Common myeloid progenitor, CD34-positive (primary cell): ENCODE measurements around the gene MAL.

Source experiments
- CTCF ChIA-PET: fragments of 350-600 bp; sonication (Branson Sonifier 250); formaldehyde crosslinking; loops from one replicate; lab custom pipeline; 2021; ENCODE audit warnings: antibody characterized with exemption; lab: Charles Lee
- POLR2A ChIA-PET: fragments of 350-600 bp; sonication (Branson Sonifier 250); formaldehyde crosslinking; loops from one replicate; lab custom pipeline; 2021; ENCODE audit warnings: antibody characterized with exemption; lab: Charles Lee
- DNase-seq, 3 donors: peaks; one replicate each; pipeline versions ENCODE4 v3.0.0 to v3.0.0-alpha.2; 2013
- H3K27ac ChIP-seq, 2 experiments: 1 replicate in 1 of 2; 2 replicates in 1 of 2; pipeline ENCODE4 v1.7.0; 2013; ENCODE audit warnings: inconsistent platforms in 2 of 2, low read length in 2 of 2, mild to moderate bottlenecking in 2 of 2, low read depth in 1 of 2, moderate library complexity in 1 of 2; ENCODE audit not compliant: severe bottlenecking in 2 of 2, insufficient read depth in 1 of 2, poor library complexity in 1 of 2
- H3K27me3 ChIP-seq, 5 experiments: replicated peaks in 2 of 5; 1 replicate in 3 of 5; 2 replicates in 2 of 5; pipeline versions ENCODE4 v1.6.1 to v1.7.0; 2013; ENCODE audit warnings: low read length in 4 of 5, mild to moderate bottlenecking in 2 of 5, moderate library complexity in 2 of 5, inconsistent platforms in 1 of 5; ENCODE audit not compliant: insufficient read depth in 5 of 5, control insufficient read depth in 4 of 5
- H3K36me3 ChIP-seq, 4 experiments: 1 replicate in 2 of 4; 2 replicates in 2 of 4; pipeline versions ENCODE4 v1.6.1 to v1.7.0; 2013; ENCODE audit warnings: low read length in 3 of 4, control low read depth in 1 of 4, mild to moderate bottlenecking in 1 of 4; ENCODE audit not compliant: control insufficient read depth in 4 of 4, insufficient read depth in 4 of 4
- H3K4me1 ChIP-seq, 4 experiments: 1 replicate in 3 of 4; 2 replicates in 1 of 4; pipeline versions ENCODE4 v1.6.1 to v1.7.1; 2013; ENCODE audit warnings: low read length in 3 of 4, mild to moderate bottlenecking in 3 of 4, control low read depth in 1 of 4, inconsistent platforms in 1 of 4, moderate library complexity in 1 of 4; ENCODE audit not compliant: control insufficient read depth in 4 of 4, insufficient read depth in 4 of 4; ENCODE audit errors: control extremely low read depth in 1 of 4
- H3K4me3 ChIP-seq, 7 experiments: 1 replicate in 4 of 7; 2 replicates in 3 of 7; pipeline versions ENCODE4 v1.5.1 to v1.7.0; 2013; ENCODE audit warnings: mild to moderate bottlenecking in 7 of 7, low read length in 6 of 7, moderate library complexity in 6 of 7, inconsistent platforms in 2 of 7, low read depth in 2 of 7, control low read depth in 1 of 7; ENCODE audit not compliant: insufficient read depth in 4 of 7, control insufficient read depth in 1 of 7; ENCODE audit errors: extremely low read depth in 1 of 7
- H3K9me3 ChIP-seq, 5 experiments: 1 replicate in 4 of 5; 2 replicates in 1 of 5; pipeline versions ENCODE4 v1.6.1 to v1.7.1; 2013; ENCODE audit warnings: low read length in 4 of 5, mild to moderate bottlenecking in 2 of 5, inconsistent platforms in 1 of 5, low read depth in 1 of 5, moderate library complexity in 1 of 5; ENCODE audit not compliant: control insufficient read depth in 4 of 5, insufficient read depth in 2 of 5; ENCODE audit errors: control extremely low read depth in 1 of 5
- WGBS: methylation state at CpG from one replicate; pipeline ENCODE4 v1.1.5; 2013; ENCODE audit not compliant: insufficient coverage; 5-methylcytosine and 5-hydroxymethylcytosine counted together

The MAL gene

GRCh38 chr2:95060446-95061118 lies 35.1 kb downstream of the MAL start:
- Histone ChIP-seq H3K27ac (no peak overlapping the region), H3K36me3 (no peaks in the 10 kb centered on the region), H3K4me1 (no peaks in the 10 kb centered on the region), H3K27me3 (peaks cover 0 to 8% (median 0%) of the 10 kb centered on the region in 5 experiments), H3K9me3 (no peaks in the 10 kb centered on the region), H3K4me3 (no peak overlapping the region)
- DNase-seq: no peak
- CTCF ChIA-PET: no interaction called here
- POLR2A ChIA-PET: no interaction called here
- WGBS: 99% methylated on average over 15 of the region's 17 CpGs

GRCh38 chr2:95061119-95061512 lies 35.6 kb downstream of the MAL start:
- Histone ChIP-seq H3K27ac (no peak overlapping the region), H3K4me1 (no peaks in the 10 kb centered on the region), H3K9me3 (no peaks in the 10 kb centered on the region), H3K36me3 (no peaks in the 10 kb centered on the region), H3K27me3 (peaks cover 0 to 2% (median 0%) of the 10 kb centered on the region in 5 experiments), H3K4me3 (no peak overlapping the region)
- ChIA-PET POLR2A (no interaction called here), CTCF (interaction anchor here (3.8 kb wide), 1 partner anchor 15 kb away, joined by 21 read pairs; no protein-coding TSS in a partner anchor)
- 83% methylated on average over 1 of the region's 1 CpG for WGBS
- DNase-seq: no peak

GRCh38 chr2:95061601-95062183 lies 36.2 kb downstream of the MAL start:
- no peaks in the 10 kb centered on the region for H3K36me3 ChIP-seq
- 78% methylated on average over 10 of the region's 11 CpGs for WGBS
- H3K4me3 ChIP-seq: no peak overlapping the region
- H3K27ac ChIP-seq: no peak overlapping the region
- CTCF ChIA-PET: interaction anchor here (1.5 to 3.8 kb wide), 2 partner anchors 14 to 18 kb away, joined by 4 to 21 read pairs; no protein-coding TSS in a partner anchor
- H3K9me3 ChIP-seq: no peaks in the 10 kb centered on the region
- POLR2A ChIA-PET: no interaction called here
- H3K27me3 ChIP-seq: no peaks in the 10 kb centered on the region
- no peaks in the 10 kb centered on the region for H3K4me1 ChIP-seq
- no peak for DNase-seq

GRCh38 chr2:95062242-95063085 lies 37.0 kb downstream of the MAL start:
- Histone ChIP-seq H3K4me1 (no peaks in the 10 kb centered on the region), H3K27ac (no peak overlapping the region), H3K36me3 (no peaks in the 10 kb centered on the region), H3K9me3 (no peaks in the 10 kb centered on the region), H3K27me3 (no peaks in the 10 kb centered on the region), H3K4me3 (no peak overlapping the region)
- ChIA-PET CTCF (interaction anchor here (1.5 to 3.8 kb wide), 4 partner anchors 9 to 58 kb away, joined by 4 to 21 read pairs (median 8); partner anchors contain the start of gene MRPS5), POLR2A (interaction anchor here (0.6 kb wide), 1 partner anchor 76 kb away, joined by 3 read pairs; no protein-coding TSS in a partner anchor)
- WGBS: 88% methylated on average over 6 of the region's 11 CpGs
- no peak for DNase-seq

- CTCF ChIA-PET: interaction anchor here (1.5 to 3.8 kb wide), 4 partner anchors 10 to 58 kb away, joined by 4 to 21 read pairs (median 8); partner anchors contain the start of gene MRPS5
- no peaks in the 10 kb centered on the region for H3K27me3 ChIP-seq
- no peaks in the 10 kb centered on the region for H3K36me3 ChIP-seq
- no peaks in the 10 kb centered on the region for H3K4me1 ChIP-seq
- WGBS: 100% methylated on average over 7 of the region's 12 CpGs
- no peaks in the 10 kb centered on the region for H3K9me3 ChIP-seq
- POLR2A ChIA-PET: no interaction called here
- H3K27ac ChIP-seq: no peak overlapping the region
- H3K4me3 ChIP-seq: no peak overlapping the region
- no peak for DNase-seq
Measured at GRCh38 chr2:95063086-95063958, 37.8 kb downstream of the MAL start.

- Histone ChIP-seq H3K4me3 (no peak overlapping the region), H3K36me3 (no peaks in the 10 kb centered on the region), H3K27ac (no peak overlapping the region), H3K9me3 (no peaks in the 10 kb centered on the region), H3K4me1 (no peaks in the 10 kb centered on the region), H3K27me3 (no peaks in the 10 kb centered on the region)
- no CpG with 5 or more reads among the region's 2 CpGs for WGBS
- ChIA-PET CTCF (interaction anchor here (0.8 to 1.0 kb wide), 3 partner anchors 9 to 13 kb away, joined by 3 to 4 read pairs (median 3); no protein-coding TSS in a partner anchor), POLR2A (no interaction called here)
- DNase-seq: no peak
Measured at GRCh38 chr2:95068256-95068655, 42.7 kb downstream of the MAL start.
